ENCODE measurements around the gene ATL1. TPM values are rescaled to one million over a fixed set of nuclear protein-coding genes. Genes with fewer than 3 reads are reported as not detected.
A peak's percentile ranks its signal among the peaks of the same experiment; 100 is the strongest.

Gene ATL1
- total and polyA plus RNA-seq, 2 of the 13 experiments (the other 11 are each of a cell fraction or from before 2014, with no cell fraction given), result 0.60 to 0.65 TPM

DNA sequence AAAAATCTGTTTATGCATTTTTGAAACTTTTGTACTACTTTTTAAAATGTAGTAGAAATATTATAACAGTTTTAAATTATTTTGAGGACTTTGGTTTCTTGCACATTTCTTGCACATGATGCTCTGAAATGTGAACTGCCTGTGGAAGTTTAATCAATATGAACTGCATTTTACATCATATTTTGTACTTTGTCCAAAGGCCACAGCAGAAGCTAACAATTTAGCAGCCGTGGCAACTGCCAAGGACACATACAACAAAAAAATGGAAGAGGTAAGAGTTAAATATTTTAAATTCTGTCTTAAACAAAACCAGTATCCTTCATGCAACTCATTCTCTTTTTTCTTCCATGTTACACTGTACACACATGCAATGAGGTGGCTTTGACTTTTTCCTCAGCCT, 63.0 kb downstream of the ATL1 start:
- Histone ChIP-seq H3K4me2 (ENCODE audit: low read depth, low read length) (no peak overlapping the region), H3K27me3 (ENCODE audit: control insufficient read depth in 1 of 2, insufficient read depth in 2 of 2, low read length in 2 of 2) (no peaks in the 10 kb centered on the region; a peak in 1 of 5 replicates), H2AFZ (ENCODE audit: low read length) (no peak overlapping the region), H3K4me1 (ENCODE audit: insufficient read depth, low read length) (no peaks in the 10 kb centered on the region), H3K4me3 (replicated peaks in 1 of 3; ENCODE audit: insufficient read depth in 1 of 3, low read depth in 2 of 3, low read length in 3 of 3) (no peak overlapping the region), H4K20me1 (ENCODE audit: insufficient read depth, low read length) (no peaks in the 10 kb centered on the region), H3K9ac (ENCODE audit: insufficient read depth, low read depth, low read length) (no peak overlapping the region), H3K79me2 (ENCODE audit: insufficient read depth, low read length) (no peaks in the 10 kb centered on the region), H3K9me3 (ENCODE audit: low read length) (no peaks in the 10 kb centered on the region), H3K27ac (ENCODE audit: extremely low read length, insufficient read depth, low read length) (no peak overlapping the region), H3K36me3 (replicated peaks in 1 of 2; ENCODE audit: control insufficient read depth in 1 of 2, insufficient read depth in 2 of 2, low read length in 2 of 2) (no peaks in the 10 kb centered on the region)
- intact Hi-C loops (cut with micrococcal nuclease; ENCODE audit: unreplicated experiment) (no loop called here), in situ Hi-C loops (cut with HindIII; ENCODE audit: extremely low pct_ligation_motif_present, low pct_unique_long_range_greater_than_20kb) (no loop called here)
- BruUV-seq (replicated peaks), result no TSS peak
- FAIRE-seq (no peak), ATAC-seq (no peak), DNase-seq (ENCODE audit: low spot score) (no peak)
- ChIA-PET POLR2A (no interaction called here), CTCF (ENCODE audit: low intra/inter-chr PET ratio, low total read pairs) (no interaction called here)
- TF ChIP-seq DPF2 (CRISPR knock-in tag; IDR thresholded peaks at IDR 0.05; ENCODE audit: borderline replicate concordance, low read depth), result no peak
- TF ChIP-seq ZNF652 (CRISPR knock-in tag; IDR thresholded peaks at IDR 0.05; ENCODE audit: borderline replicate concordance, low read depth), result peak; percentile 23; the same call in 1 of the 2 replicates
- peak; percentile 30; the same call in 1 of the 2 replicates for TF ChIP-seq HNF4A (CRISPR knock-in tag; IDR thresholded peaks at IDR 0.05)
- 30% methylated on average over 1 of the region's 1 CpG for WGBS (ENCODE audit: low lambda C conversion rate)

- CTCF ChIA-PET (ENCODE audit: low intra/inter-chr PET ratio, low total read pairs), result no interaction called here
- Histone ChIP-seq H3K4me3 (replicated peaks in 1 of 3; ENCODE audit: insufficient read depth in 1 of 3, low read depth in 2 of 3, low read length in 3 of 3) (no peak overlapping the region), H3K79me2 (ENCODE audit: insufficient read depth, low read length) (no peaks in the 10 kb centered on the region), H3K9ac (ENCODE audit: insufficient read depth, low read depth, low read length) (no peak overlapping the region), H3K9me3 (ENCODE audit: low read length) (no peaks in the 10 kb centered on the region), H3K27ac (ENCODE audit: extremely low read length, insufficient read depth, low read length) (no peak overlapping the region), H3K4me2 (ENCODE audit: low read depth, low read length) (no peak overlapping the region), H3K27me3 (ENCODE audit: control insufficient read depth in 1 of 2, insufficient read depth in 2 of 2, low read length in 2 of 2) (no peaks in the 10 kb centered on the region), H3K4me1 (ENCODE audit: insufficient read depth, low read length) (no peaks in the 10 kb centered on the region), H4K20me1 (ENCODE audit: insufficient read depth, low read length) (no peaks in the 10 kb centered on the region), H2AFZ (ENCODE audit: low read length) (no peak overlapping the region), H3K36me3 (replicated peaks in 1 of 2; ENCODE audit: control insufficient read depth in 1 of 2, insufficient read depth in 2 of 2, low read length in 2 of 2) (no peaks in the 10 kb centered on the region)
- intact Hi-C loops (cut with micrococcal nuclease; ENCODE audit: unreplicated experiment) (no loop called here), in situ Hi-C loops (cut with HindIII; ENCODE audit: extremely low pct_ligation_motif_present, low pct_unique_long_range_greater_than_20kb) (no loop called here)
- ATAC-seq, result no peak
- DNase-seq (ENCODE audit: low spot score), result no peak
- no peak for FAIRE-seq
- no TSS peak for BruUV-seq (replicated peaks)
- WGBS (ENCODE audit: low lambda C conversion rate), result 91% methylated on average over 1 of the region's 1 CpG
- POLR2A ChIA-PET, result no interaction called here
- no peak for TF ChIP-seq ZNF878 (CRISPR knock-in tag; IDR thresholded peaks at IDR 0.05)
- TF ChIP-seq ZNF572 (CRISPR knock-in tag; IDR thresholded peaks at IDR 0.05), result no peak
- no peak for TF ChIP-seq FOXC1 (CRISPR knock-in tag; IDR thresholded peaks at IDR 0.05; ENCODE audit: borderline replicate concordance)
- TF ChIP-seq ZNF510 (CRISPR knock-in tag; IDR thresholded peaks at IDR 0.05; ENCODE audit: low read depth), result no peak
- TF ChIP-seq SKI (IDR thresholded peaks at IDR 0.05; ENCODE audit: partially characterized antibody), result no peak
- TF ChIP-seq ZNF512B (CRISPR knock-in tag; IDR thresholded peaks at IDR 0.05; ENCODE audit: borderline replicate concordance), result no peak
- no peak for TF ChIP-seq JDP2 (CRISPR knock-in tag; IDR thresholded peaks at IDR 0.05; ENCODE audit: borderline replicate concordance)
- no peak for TF ChIP-seq HCFC1 (IDR thresholded peaks at IDR 0.05; ENCODE audit: low read depth, low read length)
- TF ChIP-seq SMAD9 (CRISPR knock-in tag; IDR thresholded peaks at IDR 0.05), result no peak
- no peak for TF ChIP-seq ERF (CRISPR knock-in tag; IDR thresholded peaks at IDR 0.05)
- TF ChIP-seq ZNF780A (CRISPR knock-in tag; IDR thresholded peaks at IDR 0.05), result no peak
- no peak for TF ChIP-seq SSRP1 (CRISPR knock-in tag; IDR thresholded peaks at IDR 0.05)
- TF ChIP-seq NR3C1 (CRISPR knock-in tag; IDR thresholded peaks at IDR 0.05), result no peak
- TF ChIP-seq FOXA1 (IDR thresholded peaks at IDR 0.05), result no peak
- TF ChIP-seq FOXA1 (CRISPR knock-in tag; IDR thresholded peaks at IDR 0.05), result no peak
- no peak for TF ChIP-seq PRPF4 (IDR thresholded peaks at IDR 0.05; ENCODE audit: low read depth, low read length, poor library complexity, severe bottlenecking)
- TF ChIP-seq ZNF121 (CRISPR knock-in tag; IDR thresholded peaks at IDR 0.05), result no peak
These were observed 64.5 kb downstream of the ATL1 start for GRCh38 chr14:50624447-50624846.

Measured in HepG2 (cell line).